HG03103 (cell line): ENCODE measurements around the gene RFX8.
"Not testable (repeated sequence)": the region's sequence is repeated elsewhere in the genome, so short reads cannot be mapped to it uniquely, and the experiment has no call there.

ENCODE experiments used
- ATAC-seq: cut with Tn5 transposase; IDR thresholded peaks from one replicate; pipeline ENCODE4 v1.9.1; 2021; ENCODE audit warnings: low read depth; ENCODE audit not compliant: unreplicated experiment

Gene RFX8

DNA sequence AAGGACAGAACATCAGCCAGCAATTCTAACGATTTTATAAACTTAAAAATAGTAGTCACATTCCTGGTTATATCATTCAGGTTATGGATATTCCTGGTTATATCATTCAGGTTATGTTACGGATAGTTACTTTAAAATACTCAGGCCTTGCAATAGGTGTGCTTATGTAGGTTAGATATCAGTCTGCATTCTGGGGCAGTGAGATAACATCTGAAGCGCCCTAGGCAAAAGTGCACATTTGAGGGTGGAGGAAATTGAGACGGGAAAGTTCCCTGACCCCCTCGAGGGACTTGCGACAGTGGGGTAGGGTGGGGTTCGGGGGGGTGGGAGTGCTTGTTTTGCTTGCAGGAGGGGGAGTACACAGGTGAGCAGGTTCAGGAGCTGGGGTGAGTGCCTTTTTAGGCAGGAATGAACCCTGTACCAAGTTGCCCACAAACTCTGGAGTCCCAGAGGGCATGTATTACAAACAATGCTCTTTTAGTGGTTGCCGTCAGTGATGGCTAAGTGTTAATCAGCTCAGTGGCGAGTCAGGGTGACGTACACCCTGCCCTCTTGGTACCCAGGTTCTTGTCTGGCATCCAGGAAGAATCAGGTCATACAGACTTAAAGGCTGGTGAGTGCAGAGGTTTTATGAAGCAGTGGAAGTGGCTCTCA lies 119.4 kb downstream of the RFX8 start:
- ATAC-seq: no peak

GRCh38 chr2:101354420-101355311 lies 120.2 kb downstream of the RFX8 start:
- no peak for ATAC-seq

GRCh38 chr2:101352631-101353030 lies 122.3 kb downstream of the RFX8 start:
- ATAC-seq: not testable (repeated sequence)

DNA sequence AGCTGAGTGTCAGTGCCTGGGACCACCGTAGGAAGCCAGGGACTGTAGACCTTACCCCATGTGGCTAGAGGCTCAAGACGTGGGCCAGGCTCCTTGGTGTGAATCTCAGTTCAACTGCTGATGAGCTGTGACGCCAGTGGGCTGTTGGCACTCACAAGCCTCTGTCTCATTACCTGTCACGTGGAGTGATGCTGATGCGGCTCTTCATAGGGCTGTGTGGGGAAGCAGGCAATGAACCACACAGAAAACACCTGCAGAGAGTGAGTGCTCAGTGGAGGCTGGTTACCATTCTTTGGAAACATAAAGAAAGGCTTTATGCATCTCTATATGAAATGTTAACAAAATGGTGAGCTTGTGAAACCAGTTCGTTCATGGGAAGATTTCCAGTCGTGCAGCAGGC lies 123.7 kb downstream of the RFX8 start:
- no peak for ATAC-seq

GRCh38 chr2:101349893-101350662 lies 124.8 kb downstream of the RFX8 start:
- ATAC-seq: no peak

DNA sequence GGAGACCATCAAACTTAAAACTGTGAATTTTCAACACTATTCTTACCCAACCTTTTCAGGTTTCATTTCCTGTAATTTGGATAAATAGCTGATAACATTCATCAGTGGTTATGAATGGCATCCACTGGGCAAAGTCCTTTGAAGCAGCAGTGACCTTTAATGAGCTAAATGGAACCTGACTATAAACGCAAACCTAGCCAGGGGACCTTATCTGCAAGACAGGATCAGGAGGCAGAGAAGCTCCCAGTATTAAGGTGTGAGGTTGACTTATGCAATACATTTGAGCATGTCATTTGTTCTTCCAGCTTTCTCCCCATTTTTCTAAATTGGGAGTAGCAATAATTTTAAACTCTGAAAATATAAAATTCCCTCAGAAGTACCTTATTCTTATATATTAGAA lies 126.0 kb downstream of the RFX8 start:
- no peak for ATAC-seq
